Activated B cell treated with CpG ODN at 0.5 μM for 24 hours (primary cell): ENCODE measurements around the gene SLC36A3. TPM values are rescaled to one million over a fixed set of nuclear protein-coding genes. Genes with fewer than 3 reads are reported as not detected.

Source experiments
- ATAC-seq: fragments of 200-7000 bp; cut with Tn5 transposase; one replicate; pipeline ENCODE4 v1.10.0; 2021; ENCODE audit warnings: low read depth, mild to moderate bottlenecking, moderate library complexity
- CTCF ChIA-PET: fragments of 350-600 bp; sonication (Branson Sonifier 250); formaldehyde crosslinking; loops from one replicate; lab custom pipeline; 2021; ENCODE audit warnings: antibody characterized with exemption; lab: Charles Lee
- POLR2A ChIA-PET: fragments of 350-600 bp; sonication (Branson Sonifier 250); formaldehyde crosslinking; loops from one replicate; lab custom pipeline; 2021; ENCODE audit warnings: antibody characterized with exemption; lab: Charles Lee
- DNase-seq: peaks from one replicate; pipeline ENCODE4 v3.0.0; 2022
- H3K27ac Mint-ChIP-seq: one replicate; pipeline ENCODE4 v1.8.0; 2020; ENCODE audit warnings: mixed read lengths
- H3K27me3 Mint-ChIP-seq: one replicate; pipeline ENCODE4 v1.8.0; 2021; ENCODE audit warnings: mixed read lengths
- H3K36me3 Mint-ChIP-seq: one replicate; pipeline ENCODE4 v1.8.0; 2021; ENCODE audit warnings: low read depth, mixed read lengths
- H3K4me1 Mint-ChIP-seq: one replicate; pipeline ENCODE4 v1.8.0; 2021; ENCODE audit warnings: mixed read lengths
- H3K4me3 Mint-ChIP-seq: one replicate; pipeline ENCODE4 v1.8.0; 2020; ENCODE audit warnings: mild to moderate bottlenecking, mixed read lengths
- H3K9me3 Mint-ChIP-seq: one replicate; pipeline ENCODE4 v1.8.0; 2020; ENCODE audit warnings: mixed read lengths
- intact Hi-C: fragments of 100-400 bp; cut with micrococcal nuclease; formaldehyde crosslinking; loops from one replicate; pipeline ENCODE4 v1.15.1; 2024
- total RNA-seq: library from RNA; stranded (reverse); gene quantifications from 2 replicates; pipeline ENCODE4 v1.2.3, GENCODE V29; 2022
- TF ChIP-seq, protein P1 (sequence below): fragments of 200-600 bp; IDR thresholded peaks from one replicate; pipeline ENCODE4 v1.8.0; 2022; ENCODE audit warnings: antibody characterized with exemption, mild to moderate bottlenecking

The SLC36A3 gene
- total RNA-seq, 1 donor from 2014 or later = not detected

DNA sequence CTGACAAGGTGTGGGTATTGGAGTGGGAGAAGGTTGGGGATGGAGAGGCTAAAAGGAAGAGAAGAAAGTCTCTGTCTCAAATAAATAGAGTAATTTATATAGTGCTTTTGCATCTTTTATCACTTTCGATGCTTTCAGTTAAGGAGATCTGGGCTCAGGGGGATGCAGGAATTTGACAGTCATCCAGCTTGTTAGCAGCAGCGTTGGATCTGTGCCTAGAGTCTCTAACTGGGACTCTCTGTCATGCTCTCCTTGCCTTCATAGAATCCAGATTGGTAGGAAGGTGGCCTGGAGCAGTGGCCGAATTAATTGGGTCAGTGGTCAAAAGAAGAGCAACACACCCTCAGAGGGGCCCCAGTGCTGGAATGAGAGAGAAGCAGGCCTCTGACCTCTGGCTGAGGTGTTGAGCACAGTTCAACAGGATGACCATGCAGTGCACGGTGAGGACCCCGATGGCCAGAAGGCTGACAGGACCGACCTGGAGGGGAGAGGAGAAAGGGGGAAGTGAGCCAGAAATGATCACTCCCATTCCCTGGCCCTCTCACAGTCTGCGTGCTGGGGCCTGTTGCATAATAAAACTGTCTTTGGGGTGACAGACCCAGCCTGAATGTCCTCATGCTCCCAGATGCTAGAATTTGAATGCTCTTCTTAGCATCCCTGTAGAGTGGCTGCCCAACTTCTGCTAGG lies 7.6 kb downstream of the SLC36A3 start:
- H3K27me3 Mint-ChIP-seq = peaks cover 7% of the 10 kb centered on the region
- no peak overlapping the region for H3K4me3 Mint-ChIP-seq
- intact Hi-C loops = loop anchor here (5.0 kb wide), 2 partner anchors 169 to 494 kb away; no protein-coding TSS in a partner anchor
- ChIA-PET POLR2A (interaction anchor here (1.0 kb wide), 1 partner anchor 43 kb away, joined by 3 read pairs; the partner anchor contains the start of gene GM2A), CTCF (interaction anchor here (1.1 to 2.0 kb wide), 3 partner anchors 20 to 131 kb away, joined by 3 to 5 read pairs (median 4); no protein-coding TSS in a partner anchor)
- no peaks in the 10 kb centered on the region for H3K36me3 Mint-ChIP-seq
- H3K9me3 Mint-ChIP-seq = no peaks in the 10 kb centered on the region
- ATAC-seq (no peak), DNase-seq (no peak)
- no peak overlapping the region for H3K27ac Mint-ChIP-seq
- peaks cover 4% of the 10 kb centered on the region for H3K4me1 Mint-ChIP-seq
- TF ChIP-seq, protein P1, sequence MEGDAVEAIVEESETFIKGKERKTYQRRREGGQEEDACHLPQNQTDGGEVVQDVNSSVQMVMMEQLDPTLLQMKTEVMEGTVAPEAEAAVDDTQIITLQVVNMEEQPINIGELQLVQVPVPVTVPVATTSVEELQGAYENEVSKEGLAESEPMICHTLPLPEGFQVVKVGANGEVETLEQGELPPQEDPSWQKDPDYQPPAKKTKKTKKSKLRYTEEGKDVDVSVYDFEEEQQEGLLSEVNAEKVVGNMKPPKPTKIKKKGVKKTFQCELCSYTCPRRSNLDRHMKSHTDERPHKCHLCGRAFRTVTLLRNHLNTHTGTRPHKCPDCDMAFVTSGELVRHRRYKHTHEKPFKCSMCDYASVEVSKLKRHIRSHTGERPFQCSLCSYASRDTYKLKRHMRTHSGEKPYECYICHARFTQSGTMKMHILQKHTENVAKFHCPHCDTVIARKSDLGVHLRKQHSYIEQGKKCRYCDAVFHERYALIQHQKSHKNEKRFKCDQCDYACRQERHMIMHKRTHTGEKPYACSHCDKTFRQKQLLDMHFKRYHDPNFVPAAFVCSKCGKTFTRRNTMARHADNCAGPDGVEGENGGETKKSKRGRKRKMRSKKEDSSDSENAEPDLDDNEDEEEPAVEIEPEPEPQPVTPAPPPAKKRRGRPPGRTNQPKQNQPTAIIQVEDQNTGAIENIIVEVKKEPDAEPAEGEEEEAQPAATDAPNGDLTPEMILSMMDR = no peak

DNA sequence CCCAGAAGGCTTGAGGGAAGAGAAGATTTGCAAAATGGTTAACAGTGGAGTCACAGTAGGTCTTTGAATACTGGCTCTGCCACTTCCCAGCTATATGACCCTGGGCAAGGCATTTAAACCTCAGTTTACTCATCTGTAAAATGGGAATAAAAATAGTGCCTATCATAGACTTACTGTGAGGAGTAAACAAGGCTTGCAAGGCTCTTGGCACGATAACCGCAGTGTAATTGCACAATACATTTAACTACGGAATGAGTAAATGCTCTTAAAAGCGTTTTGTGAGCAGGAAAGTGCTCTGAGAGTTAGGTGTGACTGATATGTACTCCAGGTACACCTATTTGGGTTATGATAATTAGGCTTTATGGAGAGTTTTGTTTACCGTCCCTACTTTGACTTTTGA lies 8.4 kb downstream of the SLC36A3 start:
- no peak overlapping the region for H3K27ac Mint-ChIP-seq
- no peak for ATAC-seq

DNA sequence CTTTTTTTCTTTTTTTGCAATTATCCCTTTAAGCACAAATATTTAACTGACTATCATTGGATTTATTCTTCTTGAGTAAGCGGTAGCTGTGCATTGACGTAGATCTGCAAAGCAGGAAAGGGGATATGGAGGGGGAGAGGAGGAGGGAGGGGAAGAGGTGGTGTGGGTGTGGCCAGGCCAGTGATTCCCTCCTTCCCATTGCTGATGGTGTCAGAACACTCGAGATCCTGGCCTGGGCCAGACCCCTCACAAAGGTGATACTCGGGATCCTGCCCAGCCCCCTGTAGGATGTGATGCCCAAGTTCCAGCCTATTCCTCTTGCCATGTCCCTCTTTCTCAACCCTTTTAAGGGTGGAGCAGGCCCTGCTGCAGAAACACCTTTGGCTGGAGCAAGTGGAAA lies 9.9 kb downstream of the SLC36A3 start:
- TF ChIP-seq, protein P1 = no peak
- H3K4me1 Mint-ChIP-seq = peaks cover 4% of the 10 kb centered on the region
- H3K27ac Mint-ChIP-seq = no peak overlapping the region
- CTCF ChIA-PET = no interaction called here
- no peak overlapping the region for H3K4me3 Mint-ChIP-seq
- H3K9me3 Mint-ChIP-seq = no peaks in the 10 kb centered on the region
- DNase-seq (no peak), ATAC-seq (no peak)
- intact Hi-C loops = no loop called here
- H3K27me3 Mint-ChIP-seq = no peaks in the 10 kb centered on the region
- POLR2A ChIA-PET = no interaction called here
- no peaks in the 10 kb centered on the region for H3K36me3 Mint-ChIP-seq

More for the DNA sequence above, 8.4 kb downstream of the SLC36A3 start:
- Mint-ChIP-seq H3K9me3 (no peaks in the 10 kb centered on the region), H3K4me1 (peaks cover 4% of the 10 kb centered on the region), H3K27me3 (peaks cover 7% of the 10 kb centered on the region), H3K4me3 (no peak overlapping the region), H3K36me3 (no peaks in the 10 kb centered on the region)
- TF ChIP-seq, protein P1 = no peak
- DNase-seq = no peak
- ChIA-PET POLR2A (no interaction called here), CTCF (interaction anchor here (1.1 to 2.0 kb wide), 3 partner anchors 21 to 130 kb away, joined by 3 to 5 read pairs (median 4); no protein-coding TSS in a partner anchor)
- intact Hi-C loops = loop anchor here (5.0 kb wide), 2 partner anchors 168 to 493 kb away; no protein-coding TSS in a partner anchor

DNA sequence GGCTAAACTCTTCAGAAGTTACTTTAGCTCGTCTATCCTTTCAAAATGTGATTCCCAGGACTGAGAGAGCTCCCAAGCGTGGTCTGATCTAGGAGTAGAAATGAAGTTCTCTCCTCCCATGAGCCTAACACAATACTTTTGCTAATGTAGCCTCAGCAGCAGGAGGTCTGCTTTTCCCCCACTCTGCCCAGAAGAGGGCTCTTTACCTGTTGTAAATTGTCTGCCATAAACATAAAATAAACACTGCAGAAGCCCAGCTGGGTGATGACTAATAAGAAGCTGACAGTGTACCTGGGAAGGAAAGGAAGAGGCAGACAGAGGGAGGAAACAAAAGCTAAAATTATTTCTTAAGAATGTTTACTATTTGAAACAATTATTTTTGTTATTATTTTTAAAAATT lies 15.4 kb downstream of the SLC36A3 start:
- POLR2A ChIA-PET = no interaction called here

DNA sequence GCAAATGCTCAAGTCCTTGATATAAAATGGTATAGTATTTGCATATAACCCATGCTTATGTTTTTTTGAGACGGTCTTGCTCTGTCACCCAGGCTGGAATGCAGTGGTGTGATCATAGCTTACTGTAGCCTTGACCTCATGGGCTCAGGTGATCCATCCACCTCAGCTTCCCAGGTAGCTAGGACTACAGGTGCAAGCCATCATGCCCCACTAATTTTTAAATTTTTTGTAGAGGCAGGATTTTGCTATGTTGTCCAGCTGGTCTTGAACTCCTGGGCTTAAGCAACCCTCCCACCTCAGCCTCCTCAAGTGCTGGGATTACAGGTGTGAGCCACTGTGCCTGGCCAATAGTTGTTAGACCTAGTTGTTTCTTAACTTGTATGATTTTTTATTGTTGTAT lies 17.3 kb downstream of the SLC36A3 start:
- ATAC-seq = no peak
- TF ChIP-seq, protein P1 = no peak
- H3K4me1 Mint-ChIP-seq = peaks cover 3% of the 10 kb centered on the region
- no peak overlapping the region for H3K4me3 Mint-ChIP-seq
- intact Hi-C loops = no loop called here
- no peak overlapping the region for H3K27ac Mint-ChIP-seq
- ChIA-PET POLR2A (interaction anchor here (0.6 kb wide), 1 partner anchor 34 kb away, joined by 3 read pairs; no protein-coding TSS in a partner anchor), CTCF (no interaction called here)
- DNase-seq = no peak
- H3K9me3 Mint-ChIP-seq = no peaks in the 10 kb centered on the region
- no peaks in the 10 kb centered on the region for H3K27me3 Mint-ChIP-seq
- no peaks in the 10 kb centered on the region for H3K36me3 Mint-ChIP-seq

More for the DNA sequence above, 15.4 kb downstream of the SLC36A3 start:
- intact Hi-C loops = no loop called here
- Mint-ChIP-seq H3K9me3 (no peaks in the 10 kb centered on the region), H3K27me3 (no peaks in the 10 kb centered on the region), H3K36me3 (no peaks in the 10 kb centered on the region), H3K4me1 (peaks cover 3% of the 10 kb centered on the region), H3K4me3 (no peak overlapping the region), H3K27ac (no peak overlapping the region)
- ATAC-seq (peak; percentile 42), DNase-seq (no peak)
- CTCF ChIA-PET = no interaction called here
- TF ChIP-seq, protein P1 = no peak
